ENCODE results near the gene ESRP2.

Gene ESRP2

GRCh38 chr16:68206245-68206644 is 29.7 kb downstream of the ESRP2 start:
- Histone ChIP-seq H3K9ac (ENCODE audit: low read depth, low read length) (no peak overlapping the region), H3K27ac (ENCODE audit: low read depth, low read length) (no peak overlapping the region), H3K9me3 (ENCODE audit: insufficient read depth, low read depth, low read length) (no peaks in the 10 kb centered on the region), H3K4me3 (ENCODE audit: low read length) (no peak overlapping the region), H3K4me1 (ENCODE audit: insufficient read depth, low read length) (no peaks in the 10 kb centered on the region), H3K36me3 (ENCODE audit: insufficient read depth, low read length) (no peaks in the 10 kb centered on the region; the same call in 1 of the 2 replicates), H3K27me3 (ENCODE audit: insufficient read depth, low read length) (no peaks in the 10 kb centered on the region)
- 95% methylated on average over 1 of the region's 2 CpGs for WGBS

DNA sequence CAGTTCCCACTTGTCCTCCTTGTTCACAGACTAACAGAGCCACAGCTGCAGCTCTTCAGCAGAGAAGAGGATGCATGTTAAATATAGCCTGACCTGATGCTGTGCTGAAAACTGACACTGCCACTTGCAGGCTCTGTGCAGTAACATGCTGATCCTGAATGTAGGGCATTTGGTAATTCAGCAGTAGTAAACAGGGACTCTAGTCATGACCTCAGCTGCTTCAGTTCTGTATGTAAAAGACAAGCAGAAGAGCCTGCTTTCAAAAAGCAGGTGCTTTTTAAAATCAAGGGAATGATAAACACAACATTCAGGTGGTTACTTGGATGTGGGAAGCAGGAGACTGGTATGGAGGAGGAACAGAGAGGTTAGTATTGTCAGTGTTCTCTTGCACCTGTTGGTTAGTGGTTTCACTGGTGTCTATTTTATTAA is 33.8 kb downstream of the ESRP2 start:
- H3K9me3 ChIP-seq (ENCODE audit: insufficient read depth, low read depth, low read length), result no peaks in the 10 kb centered on the region
- H3K9ac ChIP-seq (ENCODE audit: low read depth, low read length), result no peak overlapping the region
- H3K4me3 ChIP-seq (ENCODE audit: low read length), result no peak overlapping the region
- H3K36me3 ChIP-seq (ENCODE audit: insufficient read depth, low read length), result no peaks in the 10 kb centered on the region; the same call in 1 of the 2 replicates
- H3K4me1 ChIP-seq (ENCODE audit: insufficient read depth, low read length), result no peaks in the 10 kb centered on the region
- H3K27ac ChIP-seq (ENCODE audit: low read depth, low read length), result no peak overlapping the region
- H3K27me3 ChIP-seq (ENCODE audit: insufficient read depth, low read length), result no peaks in the 10 kb centered on the region

DNA sequence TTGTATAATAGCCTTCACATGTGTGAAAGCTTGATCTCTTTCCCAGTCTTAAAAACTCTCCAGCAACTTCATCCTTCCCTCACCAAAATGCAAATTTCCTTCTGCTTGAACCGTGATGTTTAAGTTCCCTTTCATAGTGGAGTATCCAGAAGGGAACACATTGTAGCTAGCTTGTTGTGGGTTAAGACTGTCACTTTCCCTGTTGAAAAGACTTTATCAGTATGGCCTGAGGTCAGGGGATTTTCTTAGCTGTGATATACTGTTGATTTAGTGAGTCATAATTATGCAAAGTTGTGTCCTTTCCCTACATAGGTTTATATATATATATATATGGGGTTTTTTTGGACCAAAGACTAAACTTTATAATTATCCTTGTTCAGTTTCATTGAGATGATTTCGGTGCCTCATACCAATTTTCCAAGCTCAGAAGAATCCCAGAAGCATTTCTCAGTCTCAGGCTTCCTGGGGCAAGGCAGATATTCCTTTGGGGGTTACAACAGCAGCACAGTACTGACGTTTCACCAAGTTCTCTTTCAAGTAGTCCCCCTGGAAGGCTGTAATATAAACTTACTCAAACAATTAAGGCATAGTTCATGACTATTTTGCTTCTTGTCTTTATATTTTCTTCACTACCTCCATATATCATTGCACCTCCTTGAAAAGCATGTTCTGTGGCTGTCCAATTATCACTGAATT is 35.7 kb downstream of the ESRP2 start:
- no peaks in the 10 kb centered on the region for H3K27me3 ChIP-seq (ENCODE audit: insufficient read depth, low read length)
- no peak overlapping the region for H3K4me3 ChIP-seq (ENCODE audit: low read length)
- no peaks in the 10 kb centered on the region for H3K4me1 ChIP-seq (ENCODE audit: insufficient read depth, low read length)
- H3K27ac ChIP-seq (ENCODE audit: low read depth, low read length), result no peak overlapping the region
- no peaks in the 10 kb centered on the region; the same call in 1 of the 2 replicates for H3K36me3 ChIP-seq (ENCODE audit: insufficient read depth, low read length)
- 74% methylated on average over 3 of the region's 3 CpGs for WGBS
- no peak overlapping the region for H3K9ac ChIP-seq (ENCODE audit: low read depth, low read length)
- no peaks in the 10 kb centered on the region for H3K9me3 ChIP-seq (ENCODE audit: insufficient read depth, low read depth, low read length)

DNA sequence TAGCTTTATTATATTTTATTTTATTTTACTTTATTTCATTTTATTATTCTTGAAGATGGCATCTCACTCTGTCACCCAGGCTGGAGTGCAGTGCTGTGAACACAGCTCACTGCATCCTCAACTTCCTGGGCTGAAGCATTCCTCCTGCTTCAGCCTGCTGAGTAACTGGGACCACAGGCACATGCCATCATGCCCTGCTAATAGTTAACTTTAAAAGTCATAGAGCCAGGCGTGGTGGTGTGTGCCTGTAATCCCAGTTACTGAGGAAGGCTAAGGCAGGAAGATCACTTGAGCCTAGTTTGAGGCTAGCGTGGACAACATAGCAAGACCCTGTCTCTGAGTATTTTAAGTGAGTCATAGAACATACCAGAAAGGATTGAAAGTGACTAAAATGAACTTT is 38.7 kb downstream of the ESRP2 start:
- Histone ChIP-seq H3K4me1 (ENCODE audit: insufficient read depth, low read length) (no peaks in the 10 kb centered on the region), H3K27me3 (ENCODE audit: insufficient read depth, low read length) (no peaks in the 10 kb centered on the region), H3K9me3 (ENCODE audit: insufficient read depth, low read depth, low read length) (no peaks in the 10 kb centered on the region), H3K36me3 (ENCODE audit: insufficient read depth, low read length) (peaks cover 2% of the 10 kb centered on the region; the same call in 1 of the 2 replicates), H3K9ac (ENCODE audit: low read depth, low read length) (no peak overlapping the region), H3K27ac (ENCODE audit: low read depth, low read length) (no peak overlapping the region), H3K4me3 (ENCODE audit: low read length) (no peak overlapping the region)
- 94% methylated on average over 2 of the region's 2 CpGs for WGBS

DNA sequence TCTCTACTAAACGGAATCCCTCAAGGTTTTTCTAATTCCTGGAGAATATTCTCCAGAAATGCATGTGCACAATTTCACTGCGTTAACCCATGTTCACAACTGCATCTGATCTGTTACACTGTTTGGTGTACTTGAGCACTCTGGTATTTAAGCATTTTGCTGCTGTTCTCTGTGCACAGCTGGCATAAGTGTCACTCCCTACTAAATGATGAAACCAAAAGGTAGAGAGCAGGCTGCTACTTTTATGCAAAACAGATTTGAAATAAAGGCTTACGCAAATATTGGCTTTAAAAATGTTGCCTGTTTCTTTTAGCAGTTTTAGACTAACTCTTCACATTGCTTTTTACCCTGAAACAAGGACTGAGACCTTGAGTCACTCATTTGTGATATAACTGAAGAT is 41.7 kb downstream of the ESRP2 start:
- no peak overlapping the region for H3K9ac ChIP-seq (ENCODE audit: low read depth, low read length)
- H3K9me3 ChIP-seq (ENCODE audit: insufficient read depth, low read depth, low read length), result no peaks in the 10 kb centered on the region
- H3K27me3 ChIP-seq (ENCODE audit: insufficient read depth, low read length), result no peaks in the 10 kb centered on the region
- no peaks in the 10 kb centered on the region for H3K4me1 ChIP-seq (ENCODE audit: insufficient read depth, low read length)
- 94% methylated on average over 3 of the region's 3 CpGs for WGBS
- H3K4me3 ChIP-seq (ENCODE audit: low read length), result no peak overlapping the region
- H3K36me3 ChIP-seq (ENCODE audit: insufficient read depth, low read length), result peaks cover 28% of the 10 kb centered on the region
- H3K27ac ChIP-seq (ENCODE audit: low read depth, low read length), result no peak overlapping the region

DNA sequence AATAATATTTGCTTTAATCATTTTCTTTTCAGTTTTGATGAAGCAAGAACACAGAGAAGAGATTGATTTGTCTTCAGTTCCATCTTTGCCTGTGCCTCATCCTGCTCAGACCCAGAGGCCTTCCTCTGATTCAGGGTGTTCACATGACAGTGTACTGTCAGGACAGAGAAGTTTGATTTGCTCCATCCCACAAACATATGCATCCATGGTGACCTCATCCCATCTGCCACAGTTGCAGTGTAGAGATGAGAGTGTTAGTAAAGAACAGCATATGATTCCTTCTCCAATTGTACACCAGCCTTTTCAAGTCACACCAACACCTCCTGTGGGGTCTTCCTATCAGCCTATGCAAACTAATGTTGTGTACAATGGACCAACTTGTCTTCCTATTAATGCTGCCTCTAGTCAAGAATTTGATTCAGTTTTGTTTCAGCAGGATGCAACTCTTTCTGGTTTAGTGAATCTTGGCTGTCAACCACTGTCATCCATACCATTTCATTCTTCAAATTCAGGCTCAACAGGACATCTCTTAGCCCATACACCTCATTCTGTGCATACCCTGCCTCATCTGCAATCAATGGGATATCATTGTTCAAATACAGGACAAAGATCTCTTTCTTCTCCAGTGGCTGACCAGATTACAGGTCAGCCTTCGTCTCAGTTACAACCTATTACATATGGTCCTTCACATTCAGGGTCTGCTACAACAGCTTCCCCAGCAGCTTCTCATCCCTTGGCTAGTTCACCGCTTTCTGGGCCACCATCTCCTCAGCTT is 45.0 kb downstream of the ESRP2 start:
- peaks cover 45% of the 10 kb centered on the region for H3K36me3 ChIP-seq (ENCODE audit: insufficient read depth, low read length)
- H3K9me3 ChIP-seq (ENCODE audit: insufficient read depth, low read depth, low read length), result peaks cover 13% of the 10 kb centered on the region; the same call in 1 of the 2 replicates
- H3K4me3 ChIP-seq (ENCODE audit: low read length), result no peak overlapping the region
- no peaks in the 10 kb centered on the region for H3K27me3 ChIP-seq (ENCODE audit: insufficient read depth, low read length)
- WGBS, result 94% methylated on average over 2 of the region's 2 CpGs
- H3K9ac ChIP-seq (ENCODE audit: low read depth, low read length), result no peak overlapping the region
- H3K4me1 ChIP-seq (ENCODE audit: insufficient read depth, low read length), result no peaks in the 10 kb centered on the region
- no peak overlapping the region for H3K27ac ChIP-seq (ENCODE audit: low read depth, low read length)

GRCh38 chr16:68190081-68190480 is 45.8 kb downstream of the ESRP2 start:
- H3K4me3 ChIP-seq (ENCODE audit: low read length), result no peak overlapping the region
- H3K9me3 ChIP-seq (ENCODE audit: insufficient read depth, low read depth, low read length), result peaks cover 13% of the 10 kb centered on the region; the same call in 1 of the 2 replicates
- peaks cover 52% of the 10 kb centered on the region for H3K36me3 ChIP-seq (ENCODE audit: insufficient read depth, low read length)
- H3K9ac ChIP-seq (ENCODE audit: low read depth, low read length), result no peak overlapping the region
- H3K27ac ChIP-seq (ENCODE audit: low read depth, low read length), result no peak overlapping the region
- H3K4me1 ChIP-seq (ENCODE audit: insufficient read depth, low read length), result no peaks in the 10 kb centered on the region
- WGBS, result 94% methylated on average over 1 of the region's 1 CpG
- no peaks in the 10 kb centered on the region for H3K27me3 ChIP-seq (ENCODE audit: insufficient read depth, low read length)

- no peak overlapping the region for H3K27ac ChIP-seq (ENCODE audit: low read depth, low read length)
- H3K36me3 ChIP-seq (ENCODE audit: insufficient read depth, low read length), result peaks cover 66% of the 10 kb centered on the region
- H3K9me3 ChIP-seq (ENCODE audit: insufficient read depth, low read depth, low read length), result peaks cover 13% of the 10 kb centered on the region; the same call in 1 of the 2 replicates
- no peaks in the 10 kb centered on the region for H3K4me1 ChIP-seq (ENCODE audit: insufficient read depth, low read length)
- no peak overlapping the region for H3K4me3 ChIP-seq (ENCODE audit: low read length)
- 96% methylated on average over 10 of the region's 10 CpGs for WGBS
- H3K9ac ChIP-seq (ENCODE audit: low read depth, low read length), result no peak overlapping the region
- no peaks in the 10 kb centered on the region for H3K27me3 ChIP-seq (ENCODE audit: insufficient read depth, low read length)
Observed at GRCh38 chr16:68188170-68188569, 47.8 kb downstream of the ESRP2 start.

DNA sequence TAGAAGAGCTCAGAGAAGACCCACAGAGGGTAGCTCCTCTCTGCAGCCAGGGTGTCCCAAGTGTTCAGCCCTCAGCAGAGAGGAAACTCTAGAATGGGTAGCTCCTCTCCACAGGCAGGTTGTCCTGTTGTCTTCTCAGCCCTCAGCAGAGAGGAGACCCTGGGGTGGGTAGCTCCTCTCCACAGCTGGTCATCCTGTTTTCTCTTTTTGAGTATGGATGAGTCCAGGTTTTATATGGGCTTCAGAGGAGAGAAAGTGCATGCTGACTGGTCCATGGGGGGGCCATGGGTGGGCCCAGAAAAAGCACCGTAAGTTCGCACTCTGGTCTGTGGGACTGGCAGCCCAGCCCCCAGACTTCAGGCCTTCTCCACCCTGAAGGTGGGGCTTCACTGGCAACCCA is 48.4 kb downstream of the ESRP2 start:
- Histone ChIP-seq H3K27ac (ENCODE audit: low read depth, low read length) (no peak overlapping the region), H3K4me1 (ENCODE audit: insufficient read depth, low read length) (no peaks in the 10 kb centered on the region), H3K36me3 (ENCODE audit: insufficient read depth, low read length) (peaks cover 72% of the 10 kb centered on the region), H3K4me3 (ENCODE audit: low read length) (no peak overlapping the region), H3K9ac (ENCODE audit: low read depth, low read length) (no peak overlapping the region), H3K9me3 (ENCODE audit: insufficient read depth, low read depth, low read length) (peaks cover 13% of the 10 kb centered on the region; the same call in 1 of the 2 replicates), H3K27me3 (ENCODE audit: insufficient read depth, low read length) (no peaks in the 10 kb centered on the region)
- WGBS, result 96% methylated on average over 2 of the region's 2 CpGs

GRCh38 chr16:68186877-68187276 is 49.0 kb downstream of the ESRP2 start:
- WGBS, result 97% methylated on average over 7 of the region's 7 CpGs
- H3K36me3 ChIP-seq (ENCODE audit: insufficient read depth, low read length), result peaks cover 74% of the 10 kb centered on the region

DNA sequence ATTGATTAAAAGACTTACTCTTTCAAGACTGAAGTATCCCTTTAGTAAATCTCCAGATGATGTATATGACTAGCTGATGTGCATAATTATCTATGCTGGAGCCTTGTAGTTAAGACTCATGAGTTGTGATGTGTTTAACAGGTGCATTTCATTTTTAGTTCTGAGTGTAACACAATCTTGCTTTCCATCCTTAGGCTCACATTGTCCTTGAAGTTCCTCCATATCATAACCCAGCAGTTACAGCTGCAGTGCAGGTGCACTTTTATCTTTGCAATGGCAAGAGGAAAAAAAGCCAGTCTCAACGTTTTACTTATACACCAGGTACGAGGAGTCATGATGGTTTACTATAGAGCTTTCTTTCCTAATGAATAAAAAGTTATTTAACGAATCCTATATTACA is 52.9 kb downstream of the ESRP2 start:
- peaks cover 64% of the 10 kb centered on the region for H3K36me3 ChIP-seq (ENCODE audit: insufficient read depth, low read length)
- H3K4me1 ChIP-seq (ENCODE audit: insufficient read depth, low read length), result no peaks in the 10 kb centered on the region
- H3K4me3 ChIP-seq (ENCODE audit: low read length), result no peak overlapping the region
- no peak overlapping the region for H3K9ac ChIP-seq (ENCODE audit: low read depth, low read length)
- no peak overlapping the region for H3K27ac ChIP-seq (ENCODE audit: low read depth, low read length)
- peaks cover 13% of the 10 kb centered on the region; the same call in 1 of the 2 replicates for H3K9me3 ChIP-seq (ENCODE audit: insufficient read depth, low read depth, low read length)
- H3K27me3 ChIP-seq (ENCODE audit: insufficient read depth, low read length), result no peaks in the 10 kb centered on the region
- WGBS, result 90% methylated on average over 2 of the region's 3 CpGs

More at GRCh38 chr16:68186877-68187276, 49.0 kb downstream of the ESRP2 start:
- Histone ChIP-seq H3K27me3 (ENCODE audit: insufficient read depth, low read length) (no peaks in the 10 kb centered on the region), H3K27ac (ENCODE audit: low read depth, low read length) (no peak overlapping the region), H3K4me1 (ENCODE audit: insufficient read depth, low read length) (no peaks in the 10 kb centered on the region), H3K4me3 (ENCODE audit: low read length) (no peak overlapping the region), H3K9me3 (ENCODE audit: insufficient read depth, low read depth, low read length) (peaks cover 13% of the 10 kb centered on the region; the same call in 1 of the 2 replicates), H3K9ac (ENCODE audit: low read depth, low read length) (no peak overlapping the region)
